ENCODE data around the gene TMEM244.

DNA sequence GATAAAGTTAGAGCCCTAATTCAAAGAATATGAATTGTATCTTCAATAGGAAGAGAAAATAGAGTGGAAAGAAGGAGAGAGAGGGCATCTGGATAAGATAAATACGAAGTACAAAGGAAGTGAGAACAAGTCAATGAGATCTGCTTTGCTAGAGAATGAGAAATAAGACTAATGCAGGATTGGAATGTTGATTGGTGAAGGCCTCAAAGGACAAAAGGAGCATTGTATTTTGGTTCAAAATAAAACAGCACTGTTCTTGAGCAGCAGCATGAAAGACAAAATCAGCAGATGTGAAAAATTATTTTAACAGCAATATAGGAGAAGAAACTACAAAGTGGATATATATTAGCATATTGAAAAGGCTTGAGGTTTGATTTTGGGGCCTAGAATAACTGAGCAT is 5.1 kb upstream of the TMEM244 start:
- TF ChIP-seq, protein P1, sequence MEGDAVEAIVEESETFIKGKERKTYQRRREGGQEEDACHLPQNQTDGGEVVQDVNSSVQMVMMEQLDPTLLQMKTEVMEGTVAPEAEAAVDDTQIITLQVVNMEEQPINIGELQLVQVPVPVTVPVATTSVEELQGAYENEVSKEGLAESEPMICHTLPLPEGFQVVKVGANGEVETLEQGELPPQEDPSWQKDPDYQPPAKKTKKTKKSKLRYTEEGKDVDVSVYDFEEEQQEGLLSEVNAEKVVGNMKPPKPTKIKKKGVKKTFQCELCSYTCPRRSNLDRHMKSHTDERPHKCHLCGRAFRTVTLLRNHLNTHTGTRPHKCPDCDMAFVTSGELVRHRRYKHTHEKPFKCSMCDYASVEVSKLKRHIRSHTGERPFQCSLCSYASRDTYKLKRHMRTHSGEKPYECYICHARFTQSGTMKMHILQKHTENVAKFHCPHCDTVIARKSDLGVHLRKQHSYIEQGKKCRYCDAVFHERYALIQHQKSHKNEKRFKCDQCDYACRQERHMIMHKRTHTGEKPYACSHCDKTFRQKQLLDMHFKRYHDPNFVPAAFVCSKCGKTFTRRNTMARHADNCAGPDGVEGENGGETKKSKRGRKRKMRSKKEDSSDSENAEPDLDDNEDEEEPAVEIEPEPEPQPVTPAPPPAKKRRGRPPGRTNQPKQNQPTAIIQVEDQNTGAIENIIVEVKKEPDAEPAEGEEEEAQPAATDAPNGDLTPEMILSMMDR (conservative IDR thresholded peaks at IDR 0.05; ENCODE audit: low read depth, low read length) = no peak
- no peak for TF ChIP-seq SMC3 (IDR thresholded peaks at IDR 0.05; ENCODE audit: low read depth, low read length)

Measured in IMR-90 (cell line).